ENCODE data around the gene IFT122. TPM values are rescaled to one million over a fixed set of nuclear protein-coding genes. Genes with fewer than 3 reads are reported as not detected.

The IFT122 gene
- total and polyA plus RNA-seq, 10 donors, result 5.2 to 31.3 (median 18.1) TPM

DNA sequence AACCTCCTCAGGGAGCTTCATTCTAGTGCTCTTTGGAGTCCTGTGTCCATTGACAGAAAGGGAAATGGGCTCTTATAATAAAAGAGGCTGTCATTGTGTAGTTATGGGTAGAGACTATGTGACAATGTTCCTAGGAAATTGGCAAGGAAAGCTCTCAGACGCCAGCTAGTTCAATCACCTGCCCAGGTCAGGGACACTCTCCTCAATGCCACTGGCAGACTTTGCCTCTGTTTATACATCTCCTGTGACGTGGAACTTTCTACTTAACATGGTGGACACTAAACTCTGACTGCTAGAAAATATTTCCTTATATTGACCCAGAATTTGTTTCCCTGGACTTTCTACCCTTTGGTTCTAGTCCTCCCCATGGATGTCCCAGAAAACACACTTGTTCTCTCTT is 14.4 kb upstream of the IFT122 start:
- Histone ChIP-seq H3K9me3 (peaks cover 0 to 9% (median 0%) of the 10 kb centered on the region in 8 donors), H3K4me3 (no peak overlapping the region), H3K4me1 (peaks cover 0 to 42% (median 19%) of the 10 kb centered on the region in 6 donors), H3K36me3 (peaks cover 0 to 13% (median 7%) of the 10 kb centered on the region in 6 donors), H3K27me3 (replicated peaks in 1 of 7) (no peaks in the 10 kb centered on the region), H3K27ac (no peak overlapping the region)
- 64 to 90% (median 78%) methylated on average over 2 of the region's 2 CpGs for WGBS, 5 donors
- TF ChIP-seq, protein P1, sequence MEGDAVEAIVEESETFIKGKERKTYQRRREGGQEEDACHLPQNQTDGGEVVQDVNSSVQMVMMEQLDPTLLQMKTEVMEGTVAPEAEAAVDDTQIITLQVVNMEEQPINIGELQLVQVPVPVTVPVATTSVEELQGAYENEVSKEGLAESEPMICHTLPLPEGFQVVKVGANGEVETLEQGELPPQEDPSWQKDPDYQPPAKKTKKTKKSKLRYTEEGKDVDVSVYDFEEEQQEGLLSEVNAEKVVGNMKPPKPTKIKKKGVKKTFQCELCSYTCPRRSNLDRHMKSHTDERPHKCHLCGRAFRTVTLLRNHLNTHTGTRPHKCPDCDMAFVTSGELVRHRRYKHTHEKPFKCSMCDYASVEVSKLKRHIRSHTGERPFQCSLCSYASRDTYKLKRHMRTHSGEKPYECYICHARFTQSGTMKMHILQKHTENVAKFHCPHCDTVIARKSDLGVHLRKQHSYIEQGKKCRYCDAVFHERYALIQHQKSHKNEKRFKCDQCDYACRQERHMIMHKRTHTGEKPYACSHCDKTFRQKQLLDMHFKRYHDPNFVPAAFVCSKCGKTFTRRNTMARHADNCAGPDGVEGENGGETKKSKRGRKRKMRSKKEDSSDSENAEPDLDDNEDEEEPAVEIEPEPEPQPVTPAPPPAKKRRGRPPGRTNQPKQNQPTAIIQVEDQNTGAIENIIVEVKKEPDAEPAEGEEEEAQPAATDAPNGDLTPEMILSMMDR (IDR thresholded peaks at IDR 0.05 in 8 of 11, conservative IDR thresholded peaks at IDR 0.05 in 3 of 11), result no peak
- TF ChIP-seq POLR2AphosphoS5 (IDR thresholded peaks at IDR 0.05) (no peak), POLR2A (IDR thresholded peaks at IDR 0.05) (no peak)
- DNase-seq, result no peak
- intact Hi-C loops (cut with DNase I; ENCODE audit: low total_unique reads), result no loop called here

DNA sequence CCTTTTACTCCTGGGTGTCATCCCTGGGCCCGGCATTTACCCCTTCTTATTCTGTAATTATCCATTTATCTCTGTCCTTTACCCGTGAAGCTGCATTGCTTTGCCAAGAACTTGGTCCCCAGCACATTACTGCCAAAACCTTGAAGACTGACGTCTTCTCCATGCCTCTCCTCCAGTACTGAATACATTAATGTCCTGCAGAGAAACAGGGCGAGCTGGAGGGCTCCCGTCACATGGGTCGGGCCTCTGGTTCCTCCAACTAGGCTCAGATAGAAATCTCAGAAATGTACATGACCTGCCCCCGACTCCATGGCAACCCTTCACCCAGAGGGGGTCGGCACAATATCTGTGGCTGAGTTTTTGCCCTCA is 12.0 kb upstream of the IFT122 start:
- intact Hi-C loops (cut with DNase I; ENCODE audit: low total_unique reads), result no loop called here
- Histone ChIP-seq H3K27ac (peak overlapping the region in 2 of 8 donors; percentile 60 to 72), H3K4me3 (peak overlapping the region; percentile 24 to 75 (median 52)), H3K9me3 (peaks cover 0 to 9% (median 0%) of the 10 kb centered on the region in 8 donors), H3K36me3 (peaks cover 0 to 37% (median 30%) of the 10 kb centered on the region in 6 donors), H3K4me1 (peaks cover 0 to 50% (median 20%) of the 10 kb centered on the region in 6 donors), H3K27me3 (replicated peaks in 1 of 7) (no peaks in the 10 kb centered on the region)
- DNase-seq, result no peak
- TF ChIP-seq POLR2AphosphoS5 (IDR thresholded peaks at IDR 0.05) (no peak), POLR2A (IDR thresholded peaks at IDR 0.05) (no peak)
- TF ChIP-seq, protein P1 (IDR thresholded peaks at IDR 0.05 in 8 of 11, conservative IDR thresholded peaks at IDR 0.05 in 3 of 11), result no peak
- WGBS, 5 donors, result 16 to 20% (median 17%) methylated on average over 8 of the region's 8 CpGs

DNA sequence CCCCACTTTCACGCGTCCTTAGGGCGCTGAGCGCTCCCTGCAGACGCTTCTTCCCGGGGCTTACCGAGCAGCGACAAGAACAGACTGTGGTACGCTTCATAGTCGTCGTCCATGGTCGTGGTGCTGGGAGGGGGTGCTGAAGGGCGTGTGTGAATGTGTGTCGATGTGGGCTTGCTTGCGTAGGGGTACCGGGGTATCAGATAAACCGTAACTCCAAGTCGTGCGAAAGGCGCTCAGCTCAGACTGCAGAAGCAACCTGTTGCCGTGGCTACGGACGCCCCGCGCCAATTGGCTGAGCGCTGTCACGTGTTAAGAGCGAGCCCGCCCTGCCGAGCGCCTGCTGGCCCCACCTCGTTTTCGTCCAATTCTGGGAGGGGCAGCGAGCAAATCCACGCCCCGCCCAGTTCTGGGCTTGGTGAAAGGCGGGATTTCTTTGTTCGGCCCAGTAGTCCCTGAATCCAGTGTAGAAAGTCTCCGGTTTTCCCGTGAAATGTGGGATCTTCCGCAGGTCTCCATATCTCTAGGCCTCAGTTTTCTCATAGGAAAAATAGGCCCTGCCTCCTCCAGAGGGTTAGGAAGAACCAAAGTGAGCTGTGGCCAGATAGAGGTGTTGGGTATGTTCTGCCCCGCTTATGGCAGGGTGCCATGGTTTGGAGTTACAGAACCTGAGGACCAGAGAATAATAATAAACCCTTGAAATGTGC is 11.5 kb upstream of the IFT122 start, which contains the start of gene EFCAB12:
TSS of gene EFCAB12 (minus strand) at position 261 of the 704 bp plus-strand sequence. CDS start at position 113, 148 bp downstream.
- no peaks in the 10 kb centered on the region for H3K27me3 ChIP-seq (replicated peaks in 1 of 7)
- peak within 1 kb of the TSS; percentile 24 to 75 (median 52) for H3K4me3 ChIP-seq
- DNase-seq, result peak; percentile 98
- TF ChIP-seq, protein P1 (IDR thresholded peaks at IDR 0.05 in 8 of 11, conservative IDR thresholded peaks at IDR 0.05 in 3 of 11), result no peak
- TF ChIP-seq POLR2AphosphoS5 (IDR thresholded peaks at IDR 0.05) (peak; percentile 86 to 93 (median 87)), POLR2A (IDR thresholded peaks at IDR 0.05) (no peak)
- peaks cover 0 to 54% (median 25%) of the 10 kb centered on the region in 6 donors for H3K4me1 ChIP-seq
- WGBS, 5 donors, result 4 to 14% (median 4%) methylated on average over 40 to 42 of the region's 42 CpGs
- H3K36me3 ChIP-seq, result peaks cover 0 to 42% (median 36%) of the 10 kb centered on the region in 6 donors
- peaks cover 0 to 9% (median 0%) of the 10 kb centered on the region in 8 donors for H3K9me3 ChIP-seq
- peak within 1 kb of the TSS in 5 of 8 donors; percentile 52 to 72 (median 60) for H3K27ac ChIP-seq
- intact Hi-C loops (cut with DNase I; ENCODE audit: low total_unique reads), result no loop called here

DNA sequence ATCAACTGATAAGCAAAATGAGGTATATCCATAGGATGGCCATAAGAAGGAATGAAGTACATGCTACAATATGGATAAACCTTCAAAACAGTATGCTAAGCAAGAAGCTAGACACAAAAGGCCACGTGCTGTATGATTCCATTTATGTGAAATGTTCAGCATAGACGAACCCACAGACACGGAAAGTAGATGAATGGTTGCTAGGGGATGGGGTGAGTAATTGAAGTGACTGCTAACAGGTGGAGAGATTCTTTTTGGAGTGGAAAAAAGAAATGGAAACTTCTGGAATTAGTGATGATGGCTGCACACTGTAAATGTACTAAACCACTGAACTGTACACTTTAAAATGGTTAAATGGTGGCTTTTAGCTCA is 11.0 kb upstream of the IFT122 start:
- no peak for TF ChIP-seq POLR2A (IDR thresholded peaks at IDR 0.05)
- TF ChIP-seq, protein P1 (IDR thresholded peaks at IDR 0.05 in 8 of 11, conservative IDR thresholded peaks at IDR 0.05 in 3 of 11), result no peak
- TF ChIP-seq POLR2AphosphoS5 (IDR thresholded peaks at IDR 0.05), result no peak
- Histone ChIP-seq H3K9me3 (peaks cover 0 to 9% (median 0%) of the 10 kb centered on the region in 8 donors), H3K27ac (peak overlapping the region in 5 of 8 donors; percentile 52 to 72 (median 60)), H3K4me1 (peaks cover 0 to 54% (median 31%) of the 10 kb centered on the region in 6 donors), H3K27me3 (replicated peaks in 1 of 7) (no peaks in the 10 kb centered on the region), H3K36me3 (peaks cover 0 to 47% (median 41%) of the 10 kb centered on the region in 6 donors), H3K4me3 (peak overlapping the region in 2 of 8 donors; percentile 54 to 75)
- DNase-seq, result no peak
- WGBS, 5 donors, result 77 to 90% (median 83%) methylated on average over 3 of the region's 3 CpGs
- intact Hi-C loops (cut with DNase I; ENCODE audit: low total_unique reads), result no loop called here

All from spleen (tissue), 11 donors.